Stomach (tissue), 4 donors: ENCODE measurements around the gene ERC1.

ENCODE experiments used
- POLR2A ChIP-seq, 4 donors: fragments of 450-650 bp; IDR thresholded peaks; one replicate each; pipeline ENCODE4 v1.6.1; 2016; ENCODE audit warnings: antibody characterized with exemption in 4 of 4, control low read depth in 2 of 4, mild to moderate bottlenecking in 1 of 4, moderate library complexity in 1 of 4
- TF ChIP-seq, protein P1 (sequence below), 7 experiments: fragments of 450-650 bp in 4 of 7; fragments of 200-600 bp in 3 of 7; sonication (generic) in 3 of 7; IDR thresholded peaks; one replicate each; pipeline ENCODE4 v1.5.1; 2016 to 2019; ENCODE audit warnings: antibody characterized with exemption in 7 of 7, control low read depth in 2 of 7, mild to moderate bottlenecking in 1 of 7

DNA sequence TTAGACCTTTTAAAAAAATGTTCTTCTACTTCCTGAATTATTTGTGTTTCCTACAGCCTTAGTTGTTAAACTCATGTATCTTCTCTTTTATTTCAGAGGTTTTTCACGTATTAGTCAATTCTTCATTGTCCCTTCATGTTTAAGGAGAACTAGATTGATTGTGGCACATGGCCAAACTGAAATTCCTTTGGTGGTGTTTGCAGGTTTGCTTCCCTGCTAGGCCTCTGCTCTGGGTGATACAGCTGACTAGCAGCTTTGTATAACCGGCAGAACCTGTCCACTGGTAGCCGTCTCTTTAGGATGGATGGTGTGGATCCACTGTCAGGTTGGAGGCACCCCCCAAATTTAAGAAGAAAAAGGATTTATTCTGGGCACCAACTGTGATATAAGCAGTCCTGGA, 341.3 kb downstream of the ERC1 start:
- TF ChIP-seq, protein P1, sequence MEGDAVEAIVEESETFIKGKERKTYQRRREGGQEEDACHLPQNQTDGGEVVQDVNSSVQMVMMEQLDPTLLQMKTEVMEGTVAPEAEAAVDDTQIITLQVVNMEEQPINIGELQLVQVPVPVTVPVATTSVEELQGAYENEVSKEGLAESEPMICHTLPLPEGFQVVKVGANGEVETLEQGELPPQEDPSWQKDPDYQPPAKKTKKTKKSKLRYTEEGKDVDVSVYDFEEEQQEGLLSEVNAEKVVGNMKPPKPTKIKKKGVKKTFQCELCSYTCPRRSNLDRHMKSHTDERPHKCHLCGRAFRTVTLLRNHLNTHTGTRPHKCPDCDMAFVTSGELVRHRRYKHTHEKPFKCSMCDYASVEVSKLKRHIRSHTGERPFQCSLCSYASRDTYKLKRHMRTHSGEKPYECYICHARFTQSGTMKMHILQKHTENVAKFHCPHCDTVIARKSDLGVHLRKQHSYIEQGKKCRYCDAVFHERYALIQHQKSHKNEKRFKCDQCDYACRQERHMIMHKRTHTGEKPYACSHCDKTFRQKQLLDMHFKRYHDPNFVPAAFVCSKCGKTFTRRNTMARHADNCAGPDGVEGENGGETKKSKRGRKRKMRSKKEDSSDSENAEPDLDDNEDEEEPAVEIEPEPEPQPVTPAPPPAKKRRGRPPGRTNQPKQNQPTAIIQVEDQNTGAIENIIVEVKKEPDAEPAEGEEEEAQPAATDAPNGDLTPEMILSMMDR (IDR thresholded peaks at IDR 0.05): no peak
- TF ChIP-seq POLR2A (IDR thresholded peaks at IDR 0.05): no peak
